ENCODE results near the gene FAM237A.

Gene FAM237A
- total RNA-seq, result 0 reads per million in 2 donors

DNA sequence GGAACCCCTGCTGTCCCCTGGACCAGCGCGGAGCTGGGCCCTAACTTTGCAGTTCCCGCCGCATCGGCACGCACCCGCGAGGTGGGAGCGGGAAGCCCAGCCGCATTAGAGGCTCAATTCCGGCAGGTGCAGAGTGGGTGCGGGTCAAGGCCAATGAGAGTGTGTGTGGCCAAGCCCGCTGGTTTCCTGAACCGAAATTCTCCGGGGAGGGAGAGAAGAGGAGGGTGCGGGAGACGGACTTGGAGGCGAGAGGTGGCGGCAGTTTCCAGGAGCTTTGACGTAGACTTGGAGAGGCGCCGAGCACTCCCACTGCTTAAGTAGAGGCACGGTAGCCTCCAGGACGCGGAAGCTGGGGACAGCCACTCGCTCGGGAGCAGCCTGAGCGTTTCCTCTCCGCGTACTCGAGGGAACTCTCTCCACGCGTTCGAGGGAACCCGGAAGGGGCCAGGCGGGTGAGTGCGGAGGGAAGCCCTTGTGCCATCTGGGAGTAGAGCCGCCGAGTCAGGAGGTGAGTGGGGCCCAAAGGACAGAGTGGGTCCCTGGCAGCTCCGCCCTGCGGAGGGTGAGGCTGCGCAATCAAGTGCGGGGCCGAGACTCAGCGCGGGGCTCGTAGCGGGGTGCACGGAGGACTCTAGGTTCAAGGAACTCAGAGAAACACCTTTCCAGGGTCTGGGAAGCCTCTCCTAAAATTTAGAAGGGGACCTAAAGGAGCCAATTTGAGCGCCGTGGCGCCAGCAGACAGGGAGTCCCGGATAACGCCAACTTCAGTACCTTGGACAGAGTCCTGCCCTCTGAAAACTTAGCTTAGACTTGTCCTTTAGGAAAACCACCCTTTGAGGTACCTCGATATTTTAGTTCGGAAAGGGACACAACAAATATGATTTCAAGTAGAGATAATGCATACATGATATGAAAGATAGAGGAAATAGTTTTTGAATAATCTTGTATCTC lies at the start of gene FAM237A:
TSS of gene FAM237A (plus strand) at position 413 of the 951 bp plus-strand sequence. CDS start 1,750 bp downstream, outside the sequence.
- DNase-seq, result no peak

DNA sequence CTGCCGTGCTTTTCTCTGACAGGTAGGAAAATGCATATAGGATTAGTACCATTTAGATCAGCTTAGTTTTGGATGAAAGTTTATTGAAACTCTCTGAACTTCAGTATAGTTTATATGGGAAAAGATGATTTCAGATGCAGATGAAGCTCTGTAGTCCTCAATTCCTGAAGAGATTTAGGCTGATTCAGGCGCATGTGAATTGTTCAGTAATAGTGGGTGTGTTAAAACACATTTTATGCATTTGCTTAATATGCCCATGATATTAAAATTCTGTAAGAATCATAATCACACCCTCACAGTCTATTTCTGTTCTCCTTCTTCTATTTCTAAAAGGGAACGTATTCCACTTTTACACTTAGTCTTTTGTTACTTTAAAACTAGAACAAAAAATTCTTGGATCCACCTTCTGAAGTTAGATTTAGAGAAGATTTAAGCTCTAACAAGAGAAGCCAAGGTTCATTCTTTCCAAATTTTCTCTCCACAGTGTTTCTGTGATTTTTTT lies 44.5 kb upstream of the FAM237A start:
- no peak for DNase-seq

DNA sequence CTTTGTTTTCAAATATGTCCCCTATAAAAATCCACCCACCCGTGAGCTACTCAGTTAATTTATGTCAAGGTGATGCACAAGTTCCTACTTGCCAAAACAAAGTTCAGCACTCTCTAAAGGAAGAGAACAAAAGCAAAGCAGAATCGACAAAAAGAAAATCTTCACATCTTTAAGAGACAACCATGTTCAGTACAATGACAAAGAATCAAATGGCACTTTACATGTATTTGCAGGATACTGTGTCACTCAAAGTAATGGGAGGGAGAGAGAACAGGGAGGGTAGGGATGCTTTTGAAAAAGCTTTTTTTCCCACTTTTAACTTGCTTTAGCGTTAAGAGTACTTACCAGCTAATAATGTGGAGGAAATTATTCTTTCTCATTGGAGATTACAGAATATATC lies 39.0 kb upstream of the FAM237A start:
- no peak for DNase-seq

DNA sequence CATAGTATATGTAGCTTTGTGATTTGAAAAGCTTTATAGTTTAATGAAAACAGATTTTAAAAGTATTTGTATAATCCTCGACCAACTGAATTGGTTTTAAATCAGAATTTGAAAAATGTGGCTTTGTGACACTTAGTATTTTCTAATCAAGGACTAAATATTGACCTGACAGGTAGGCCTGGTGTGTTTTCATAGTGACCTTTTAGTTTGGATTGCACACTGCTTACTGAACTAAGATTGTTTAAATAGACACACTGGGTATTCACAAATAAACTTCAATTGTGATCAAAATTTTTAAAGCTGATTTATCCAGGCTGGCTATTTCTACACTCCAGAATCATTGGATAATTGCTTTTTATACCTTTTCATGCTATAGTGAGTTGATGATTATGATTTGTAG lies 31.8 kb upstream of the FAM237A start:
- DNase-seq, result no peak

DNA sequence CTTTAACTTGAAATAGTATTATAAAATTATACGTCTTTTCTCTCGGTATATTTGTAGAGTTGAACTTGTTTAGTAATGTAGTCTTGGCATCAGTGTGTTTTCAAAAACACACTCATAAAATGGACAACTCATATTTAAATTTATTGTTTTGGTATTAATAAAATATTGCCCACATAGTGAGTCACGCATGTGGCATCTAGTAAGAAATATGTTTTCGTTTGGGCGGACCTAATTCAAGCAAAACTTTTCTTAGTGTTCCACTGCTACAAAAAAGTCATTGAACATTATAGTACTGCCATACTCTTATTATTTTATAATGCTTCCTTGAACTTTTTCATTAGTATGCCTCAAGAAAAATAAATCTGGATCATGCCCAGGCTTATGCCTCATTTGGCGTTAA lies 31.1 kb upstream of the FAM237A start:
- DNase-seq, result no peak

DNA sequence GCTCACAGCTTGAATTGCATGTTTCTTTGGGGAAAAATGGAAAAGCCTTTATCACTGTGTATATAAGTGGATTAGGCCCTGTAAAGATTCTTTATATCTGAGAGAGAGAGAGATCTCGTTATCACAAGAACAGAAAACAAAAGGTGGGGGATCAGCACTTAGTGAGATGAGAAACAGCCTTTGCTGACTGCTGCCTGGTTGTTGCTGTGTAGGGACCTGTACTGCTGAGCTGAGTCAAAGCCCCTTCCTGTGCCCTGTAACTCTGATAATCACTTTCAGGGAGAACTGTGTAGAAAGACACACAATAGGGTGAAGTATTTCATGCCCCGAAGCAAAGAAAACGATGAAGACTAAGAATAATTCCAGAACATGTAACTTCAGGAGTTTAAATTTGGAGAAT lies 30.6 kb upstream of the FAM237A start:
- DNase-seq, result no peak

DNA sequence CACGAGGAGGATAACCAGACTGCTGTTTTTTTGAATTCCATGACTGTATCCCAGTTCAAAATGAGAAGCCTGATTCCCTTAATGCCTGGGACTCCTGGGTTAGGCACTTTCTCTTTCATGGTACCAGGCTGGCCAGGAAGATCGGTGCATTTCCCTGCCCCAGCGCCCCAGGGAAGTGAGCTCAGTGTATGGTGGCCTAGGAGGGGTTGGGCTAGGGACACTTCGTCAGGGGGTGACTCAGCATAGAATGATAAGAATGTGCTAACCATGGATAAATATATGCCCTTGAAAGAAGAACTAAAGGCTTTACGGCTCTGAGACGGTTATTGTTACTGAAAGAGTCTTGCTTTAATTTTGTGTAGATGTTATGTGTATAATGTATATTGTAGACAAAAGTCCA lies 27.5 kb upstream of the FAM237A start:
- no peak for DNase-seq

DNA sequence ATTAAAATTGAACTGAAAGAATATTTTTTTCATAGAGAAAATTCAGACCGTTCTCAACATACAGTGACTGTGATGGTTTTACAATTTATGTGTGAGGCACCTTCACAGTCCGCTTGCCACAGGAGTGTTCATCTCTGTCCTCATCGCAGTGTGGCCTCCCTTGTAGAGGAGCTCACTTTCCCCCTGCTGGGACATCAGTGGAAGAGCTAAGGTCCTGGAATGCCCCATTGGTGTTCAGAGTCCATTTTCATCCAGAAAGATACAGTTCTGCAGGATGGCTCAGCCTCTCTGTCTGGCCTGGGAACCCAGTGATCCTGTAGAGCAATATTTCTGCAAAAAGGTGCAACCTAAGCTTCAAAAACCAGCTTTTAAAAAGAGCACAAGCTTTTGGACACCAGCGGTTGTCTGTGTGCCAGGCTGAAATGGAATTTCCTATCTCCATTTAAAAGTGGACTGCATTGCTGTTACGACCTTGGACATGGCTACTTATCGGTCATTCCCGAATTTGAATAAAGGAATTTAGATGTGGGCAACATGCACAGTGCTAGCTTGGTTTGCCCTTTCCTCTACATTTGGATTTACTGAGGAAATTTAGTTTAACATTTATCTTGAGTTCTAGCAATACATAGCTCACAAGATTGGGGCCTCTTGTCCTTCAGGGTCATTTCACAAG lies 26.7 kb upstream of the FAM237A start:
- no peak for DNase-seq

DNA sequence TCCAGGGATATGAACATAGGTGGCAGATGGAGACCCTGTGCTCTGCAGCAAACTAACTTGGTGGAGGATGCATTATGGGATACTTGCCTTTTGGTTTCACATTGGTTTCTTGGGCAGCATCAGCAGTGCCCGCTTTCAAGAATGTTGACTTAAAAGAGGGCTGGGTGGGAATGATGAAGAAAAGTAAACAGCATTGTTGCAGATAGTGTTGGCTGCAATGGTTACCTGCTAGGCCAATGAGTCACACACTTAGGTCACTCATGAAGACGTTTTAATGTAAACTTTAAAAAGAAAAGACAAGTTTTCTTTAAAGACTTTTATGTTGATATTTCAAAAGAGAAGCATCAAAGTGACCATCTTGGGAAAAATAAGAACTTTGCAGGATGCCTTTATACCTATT lies 26.1 kb upstream of the FAM237A start:
- DNase-seq, result no peak

DNA sequence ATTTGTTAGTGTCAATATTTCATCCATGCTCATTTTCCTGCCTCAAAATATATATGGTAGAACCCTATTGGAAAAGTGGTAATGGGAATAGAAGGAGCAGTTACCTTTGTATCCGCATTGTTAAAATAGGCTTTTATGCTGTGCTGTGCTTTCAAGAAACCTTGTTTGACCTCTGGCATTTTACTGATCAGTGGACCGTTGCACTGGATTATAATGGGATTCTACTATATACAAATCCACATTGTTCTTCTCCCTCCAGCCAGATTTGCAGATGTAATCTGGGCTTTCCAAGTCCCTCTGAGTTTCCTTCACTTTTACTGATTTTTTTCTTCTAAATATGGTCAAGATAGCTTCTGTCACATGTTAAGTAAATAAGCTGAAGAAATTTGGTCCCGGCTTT lies 23.3 kb upstream of the FAM237A start:
- DNase-seq, result no peak

DNA sequence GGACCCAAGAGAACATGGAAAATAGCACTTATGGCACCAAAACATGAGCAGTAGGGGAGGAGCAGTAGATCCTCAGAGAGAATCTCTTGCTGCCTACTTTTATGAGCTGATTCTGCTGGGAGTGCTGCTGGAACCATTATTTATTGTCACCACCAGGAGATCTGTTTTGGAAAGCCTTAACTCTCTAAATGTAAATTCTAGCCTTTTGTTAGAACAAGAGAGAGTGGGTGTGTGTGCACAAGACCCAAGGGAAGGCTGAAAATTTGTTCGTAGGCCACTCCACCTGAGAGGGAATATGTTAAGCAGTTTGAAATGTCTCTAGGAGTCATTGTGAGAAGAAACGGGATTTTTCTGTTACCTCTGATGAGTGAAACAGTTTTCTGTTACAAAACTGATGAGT lies 16.2 kb upstream of the FAM237A start:
- DNase-seq, result no peak

DNA sequence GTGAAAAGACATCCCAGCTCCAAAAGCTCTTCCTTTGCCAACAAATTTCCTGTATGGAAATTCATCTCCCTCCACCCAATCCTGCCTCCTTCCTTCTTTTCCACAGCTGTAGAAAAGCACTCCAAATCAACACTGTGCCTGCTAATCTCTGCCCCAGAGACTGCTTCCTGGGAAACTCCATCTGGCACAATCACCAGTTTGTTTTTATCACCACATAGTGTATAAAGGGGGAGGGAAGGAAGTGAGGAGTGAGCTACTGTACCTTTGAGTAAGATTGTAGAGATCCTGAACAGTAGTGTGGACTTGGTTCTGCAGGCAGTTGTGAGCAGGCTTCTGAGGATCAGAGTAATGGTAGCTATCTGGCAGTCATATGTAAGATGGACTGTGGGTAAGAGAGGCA lies 14.7 kb upstream of the FAM237A start:
- DNase-seq, result no peak

DNA sequence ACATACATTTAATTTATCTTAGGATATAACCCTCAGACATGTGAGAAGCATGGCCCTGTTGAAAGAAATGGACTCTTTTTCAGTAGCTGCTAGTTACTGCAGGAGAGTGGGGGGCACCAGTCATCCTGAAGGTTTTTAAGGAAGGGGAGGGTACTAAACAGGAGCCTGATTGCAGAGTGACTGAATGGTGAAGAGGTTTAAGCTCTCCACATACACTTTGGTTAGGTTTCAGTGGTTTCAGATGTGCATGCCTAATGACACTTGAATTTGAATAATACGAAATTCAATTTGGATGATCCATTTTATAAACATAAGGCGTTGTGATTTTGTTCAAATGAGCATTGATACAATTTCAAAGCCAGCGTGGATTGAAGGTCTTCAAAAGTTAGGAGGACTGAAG lies 10.9 kb upstream of the FAM237A start:
- no peak for DNase-seq

DNA sequence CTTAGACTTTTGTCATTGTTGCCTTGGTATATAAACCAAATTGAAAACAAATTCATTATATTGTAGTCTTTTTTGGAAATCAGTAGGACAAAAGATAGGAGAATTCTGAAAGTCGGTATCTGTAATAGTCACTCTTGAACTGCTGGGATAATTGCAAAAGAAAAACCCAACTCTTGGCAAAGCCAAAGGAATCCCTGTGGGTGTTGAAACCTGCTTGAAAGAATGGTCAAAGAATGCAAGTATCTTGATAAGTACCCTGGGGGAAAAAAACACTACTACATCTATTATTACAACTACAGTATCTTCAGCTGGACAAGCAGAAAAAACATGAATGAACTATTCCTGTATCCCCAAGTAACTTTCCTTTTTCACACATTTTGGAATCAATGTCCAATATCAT lies 7.3 kb upstream of the FAM237A start:
- DNase-seq, result no peak

DNA sequence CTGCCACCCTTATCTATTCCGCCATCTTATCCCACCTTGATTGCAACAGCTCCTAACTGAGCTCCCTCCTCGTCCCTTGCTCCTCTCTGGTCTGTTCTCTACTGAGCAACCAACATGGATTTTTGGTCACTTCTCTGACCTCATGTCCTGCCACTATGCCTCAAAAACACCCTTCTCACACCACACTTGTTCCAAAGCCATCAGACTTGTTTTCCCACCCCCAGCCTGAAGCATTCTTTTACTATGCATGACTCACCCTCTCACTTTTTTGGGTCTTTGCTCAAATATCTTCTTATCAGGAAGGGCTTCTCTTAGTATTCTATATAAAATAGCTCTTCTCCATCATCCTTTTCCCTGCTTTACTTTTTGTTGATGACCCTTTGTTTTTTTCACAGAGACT lies 2.7 kb upstream of the FAM237A start:
- DNase-seq, result no peak

DNA sequence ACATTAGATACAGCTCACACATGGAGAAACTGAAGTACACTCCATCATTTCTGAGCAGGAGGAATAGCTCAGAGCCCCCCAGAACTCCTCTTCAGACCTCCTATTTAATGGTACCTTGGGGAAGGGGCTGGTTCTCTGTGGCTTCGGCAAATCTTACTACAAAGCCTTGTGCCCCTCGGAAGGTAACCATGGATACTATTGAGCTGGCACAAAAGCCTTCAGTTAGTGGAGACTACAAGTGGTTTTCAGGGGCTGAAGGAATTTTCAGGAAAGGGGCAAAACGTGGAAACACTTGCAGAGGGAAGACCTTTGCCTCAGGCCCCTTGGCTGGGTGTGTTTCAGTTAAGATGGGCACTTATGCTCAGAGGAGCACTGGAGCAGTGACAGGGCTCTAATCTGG lies 1.1 kb upstream of the FAM237A start:
- DNase-seq, result no peak

DNA sequence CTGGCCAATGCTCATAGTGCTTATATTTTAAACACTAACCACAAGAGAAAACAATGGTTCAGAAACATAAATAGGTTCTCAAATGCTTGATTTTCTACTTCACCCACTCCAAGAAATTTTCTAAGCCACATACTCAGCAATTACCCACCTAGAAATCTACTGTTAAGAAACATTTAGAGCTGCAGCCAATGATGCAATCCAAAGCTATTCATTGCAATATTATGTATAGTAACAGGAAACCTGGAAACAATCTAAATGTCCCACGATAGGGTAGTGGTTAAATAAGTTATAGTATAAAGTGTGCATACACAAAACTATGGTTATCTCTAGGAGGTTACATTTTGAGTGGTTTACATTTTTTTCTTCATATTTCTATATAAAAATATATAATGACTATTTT lies 5.7 kb downstream of the FAM237A start:
- DNase-seq, result no peak

DNA sequence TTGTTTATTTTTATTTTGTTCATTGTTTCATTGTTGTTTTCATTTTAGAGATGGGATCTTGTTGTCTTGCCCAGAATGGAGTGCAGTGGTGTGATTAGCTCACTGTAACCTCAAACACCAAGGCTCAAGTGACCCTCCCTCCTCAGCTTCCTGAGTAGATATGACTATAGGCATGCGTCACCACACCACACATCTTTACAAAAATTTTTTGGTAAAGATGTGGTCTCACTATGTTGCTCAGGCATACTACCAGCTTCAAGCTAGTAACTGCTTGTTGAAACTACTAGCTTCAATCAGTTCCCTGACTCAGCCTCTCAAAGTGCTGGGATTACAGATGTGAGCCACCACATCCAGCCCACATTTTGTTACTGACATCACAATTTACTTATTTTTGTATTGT lies 14.8 kb downstream of the FAM237A start:
- DNase-seq, result no peak

DNA sequence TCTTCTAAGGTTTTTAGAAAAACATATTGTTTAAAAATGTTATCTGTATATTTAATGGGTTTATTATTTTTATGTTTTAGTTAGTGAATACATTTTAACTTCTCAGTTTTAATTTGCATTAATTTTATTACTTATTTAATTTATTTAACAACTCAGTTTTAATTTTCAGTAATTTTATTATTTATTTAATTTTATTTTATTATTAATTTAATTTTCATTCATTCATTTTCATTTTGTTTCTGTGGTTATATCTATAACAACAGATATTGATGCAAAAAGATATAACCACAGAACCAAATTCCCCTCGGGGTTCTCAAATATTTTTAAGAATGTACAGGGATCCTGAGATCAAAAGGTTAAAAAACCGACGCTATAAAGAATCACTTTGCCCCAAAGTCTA lies 23.0 kb downstream of the FAM237A start:
- DNase-seq, result no peak

DNA sequence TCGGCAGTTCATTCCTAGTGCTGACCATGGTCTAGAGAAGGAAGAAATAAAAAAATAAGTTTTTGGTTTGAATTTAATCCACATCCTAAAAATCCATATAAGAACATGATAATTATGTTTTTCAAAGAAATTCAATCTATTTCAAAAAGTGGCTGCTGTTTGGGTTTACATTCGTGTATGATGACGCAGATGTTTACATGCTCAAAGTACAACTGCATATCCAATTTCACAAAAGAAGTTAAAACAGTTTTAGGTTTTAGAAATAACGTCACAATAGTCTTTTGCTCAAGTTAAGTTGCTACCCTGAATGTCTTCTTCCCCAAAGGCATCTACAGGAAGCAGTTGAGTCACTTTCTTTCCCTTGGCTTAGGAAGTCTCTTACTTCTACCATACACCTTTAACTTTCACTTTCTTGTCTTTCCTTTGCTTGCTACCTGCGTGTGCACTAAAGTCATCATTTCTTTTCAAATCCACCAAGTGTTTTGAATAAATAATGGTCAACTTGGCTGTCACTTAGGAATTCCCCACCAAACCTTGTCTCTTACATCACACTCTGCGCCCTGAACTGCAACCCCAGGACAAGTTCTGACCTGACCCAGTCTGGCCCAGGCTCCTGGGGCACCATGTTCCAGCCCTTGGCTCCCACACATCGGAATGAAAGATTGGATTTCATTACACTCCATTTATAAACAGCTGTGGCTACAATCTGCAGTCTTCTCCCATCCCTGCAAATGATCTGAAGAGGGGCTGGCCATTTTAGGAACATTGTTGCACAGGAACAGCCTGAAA lies 28.4 kb downstream of the FAM237A start:
- DNase-seq, result no peak

DNA sequence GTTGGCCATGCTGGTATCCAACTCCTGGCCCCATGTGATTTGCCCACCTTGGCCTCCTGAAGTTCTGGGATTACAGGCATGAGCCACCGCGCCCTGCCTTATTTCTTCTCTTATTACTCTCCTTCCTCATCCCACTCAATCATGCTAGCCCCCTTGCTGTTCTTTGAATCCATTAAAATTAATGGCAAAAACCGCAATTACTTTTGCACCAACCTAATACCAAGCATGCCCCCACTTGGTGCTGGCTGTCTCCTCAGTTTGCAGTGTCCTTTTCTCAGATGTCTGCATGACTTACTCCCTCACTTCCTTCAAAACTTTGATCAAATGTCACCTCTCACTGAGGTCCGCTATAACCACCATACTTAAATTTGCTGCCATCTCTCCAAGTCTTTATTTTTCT lies 41.3 kb downstream of the FAM237A start:
- DNase-seq, result no peak

DNA sequence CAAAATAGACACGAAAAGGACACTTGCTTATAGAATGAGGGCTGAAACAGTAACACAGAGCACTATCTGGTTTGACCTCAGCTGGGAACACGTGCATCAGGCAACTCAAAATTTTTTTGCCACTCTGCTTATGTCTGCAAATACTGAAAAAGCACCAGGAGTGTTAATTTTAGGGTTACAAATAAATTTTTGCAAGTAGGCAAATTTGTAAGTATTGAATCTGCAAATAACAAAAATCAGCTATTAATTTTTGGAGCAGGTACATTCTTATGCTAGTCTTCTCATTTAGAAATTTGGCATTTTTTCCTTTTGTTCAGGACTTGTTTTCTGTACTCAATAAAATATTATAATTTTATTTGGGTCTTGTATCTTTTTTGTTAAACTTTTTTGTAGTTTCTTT lies 46.2 kb downstream of the FAM237A start:
- DNase-seq, result no peak

DNA sequence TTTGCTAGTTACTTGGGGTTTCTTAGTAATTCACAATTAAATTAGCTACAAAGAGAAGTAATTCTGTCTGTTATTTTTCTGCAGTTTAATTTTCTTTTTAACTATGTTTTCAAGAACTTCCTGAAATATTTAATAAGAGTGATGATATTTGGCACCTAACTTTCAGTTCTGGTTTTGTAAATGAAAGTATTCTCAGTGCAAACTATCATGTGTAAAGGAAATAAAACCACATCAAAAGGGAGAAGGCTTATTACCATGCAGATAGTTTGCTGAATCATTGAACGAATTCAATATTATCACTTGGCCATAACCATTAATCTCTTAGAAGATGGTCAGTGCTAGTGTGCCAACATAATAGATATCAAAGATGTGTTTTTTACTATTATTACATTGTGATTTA lies 46.7 kb downstream of the FAM237A start:
- no peak for DNase-seq
